Skin of body (tissue), 2 donors: ENCODE measurements around the gene CSNK1D. TPM values are rescaled to one million over a fixed set of nuclear protein-coding genes. Genes with fewer than 3 reads are reported as not detected.

Experiments used
- DNase-seq: peaks from one replicate; lab custom pipeline; 2025; lab: John Stamatoyannopoulos, UW
- total RNA-seq: library from RNA; depleted of rRNA; stranded (reverse); fragments of >200 nt; gene quantifications from one replicate; pipeline ENCODE4 v1.2.3, GENCODE V29; 2014

CSNK1D gene
- 40.5 TPM for total RNA-seq

GRCh38 chr17:82273327-82274133, at the start of gene CSNK1D:
CSNK1D (minus strand) TSS chr17:82273700; CDS start chr17:82273381, 319 bp downstream.
- DNase-seq: peak; percentile 82

GRCh38 chr17:82322526-82323453, 49.3 kb upstream of the CSNK1D start:
- DNase-seq: no peak

- DNase-seq: no peak
Observed at GRCh38 chr17:82321947-82322466, 48.5 kb upstream of the CSNK1D start.

GRCh38 chr17:82320956-82321927, 47.7 kb upstream of the CSNK1D start:
- DNase-seq: no peak

GRCh38 chr17:82320140-82320840, 46.8 kb upstream of the CSNK1D start:
- DNase-seq: no peak

- DNase-seq: no peak
Observed at GRCh38 chr17:82319619-82320062, 46.1 kb upstream of the CSNK1D start.

- DNase-seq: no peak
Observed at GRCh38 chr17:82318772-82319606, 45.5 kb upstream of the CSNK1D start.

- DNase-seq: no peak
Observed at GRCh38 chr17:82318169-82318498, 44.6 kb upstream of the CSNK1D start.

- no peak for DNase-seq
Observed at GRCh38 chr17:82317394-82318168, 44.1 kb upstream of the CSNK1D start, which contains the start of gene CD7. CD7 (minus strand) TSS chr17:82317608; CDS start chr17:82317495, 113 bp downstream.

- DNase-seq: no peak
Observed at GRCh38 chr17:82316651-82317393, 43.3 kb upstream of the CSNK1D start.

GRCh38 chr17:82315703-82316358, 42.3 kb upstream of the CSNK1D start:
- no peak for DNase-seq

- DNase-seq: no peak
Observed at GRCh38 chr17:82314727-82315605, 41.5 kb upstream of the CSNK1D start.

- no peak for DNase-seq
Observed at GRCh38 chr17:82314012-82314726, 40.7 kb upstream of the CSNK1D start.

- DNase-seq: no peak
Observed at GRCh38 chr17:82313195-82314011, 39.9 kb upstream of the CSNK1D start.

GRCh38 chr17:82311971-82312370, 38.5 kb upstream of the CSNK1D start:
- no peak for DNase-seq
